ENCODE measurements around the gene PTPRU. TPM values are rescaled to one million over a fixed set of nuclear protein-coding genes. Genes with fewer than 3 reads are reported as not detected.

Gene PTPRU
- total RNA-seq, 4 donors from 2014 or later = 5.6 to 9.7 (median 7.4) TPM

DNA sequence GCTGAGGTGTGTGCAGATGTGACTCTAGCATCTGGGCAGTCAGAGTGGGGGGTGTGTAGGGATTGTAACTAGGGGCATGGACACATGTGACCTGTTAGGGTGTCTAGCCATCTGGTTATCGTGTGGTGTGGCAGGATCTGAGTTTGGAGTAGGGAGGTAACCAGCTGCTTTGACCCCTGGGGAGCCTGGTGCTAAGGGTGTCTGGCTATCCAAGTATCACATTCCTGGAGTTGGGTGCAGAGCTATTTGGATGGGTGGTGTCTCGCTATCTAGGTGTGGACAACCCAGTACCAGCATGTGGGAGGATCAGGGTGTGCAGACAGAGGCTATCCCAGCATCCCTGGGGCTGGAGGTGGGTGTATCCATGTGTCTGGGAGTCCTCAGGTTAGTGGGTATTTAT is 4.7 kb downstream of the PTPRU start:
- TF ChIP-seq POLR2A (IDR thresholded peaks at IDR 0.05) (no peak), EP300 (IDR thresholded peaks at IDR 0.05; ENCODE audit: low read depth) (no peak), POLR2AphosphoS5 (IDR thresholded peaks at IDR 0.05) (no peak)
- TF ChIP-seq, protein P1, sequence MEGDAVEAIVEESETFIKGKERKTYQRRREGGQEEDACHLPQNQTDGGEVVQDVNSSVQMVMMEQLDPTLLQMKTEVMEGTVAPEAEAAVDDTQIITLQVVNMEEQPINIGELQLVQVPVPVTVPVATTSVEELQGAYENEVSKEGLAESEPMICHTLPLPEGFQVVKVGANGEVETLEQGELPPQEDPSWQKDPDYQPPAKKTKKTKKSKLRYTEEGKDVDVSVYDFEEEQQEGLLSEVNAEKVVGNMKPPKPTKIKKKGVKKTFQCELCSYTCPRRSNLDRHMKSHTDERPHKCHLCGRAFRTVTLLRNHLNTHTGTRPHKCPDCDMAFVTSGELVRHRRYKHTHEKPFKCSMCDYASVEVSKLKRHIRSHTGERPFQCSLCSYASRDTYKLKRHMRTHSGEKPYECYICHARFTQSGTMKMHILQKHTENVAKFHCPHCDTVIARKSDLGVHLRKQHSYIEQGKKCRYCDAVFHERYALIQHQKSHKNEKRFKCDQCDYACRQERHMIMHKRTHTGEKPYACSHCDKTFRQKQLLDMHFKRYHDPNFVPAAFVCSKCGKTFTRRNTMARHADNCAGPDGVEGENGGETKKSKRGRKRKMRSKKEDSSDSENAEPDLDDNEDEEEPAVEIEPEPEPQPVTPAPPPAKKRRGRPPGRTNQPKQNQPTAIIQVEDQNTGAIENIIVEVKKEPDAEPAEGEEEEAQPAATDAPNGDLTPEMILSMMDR (IDR thresholded peaks at IDR 0.05) = no peak
- in situ Hi-C loops (cut with MboI; ENCODE audit: low pct_ligation_motif_present in 1 of 4, low pct_unique_long_range_greater_than_20kb in 1 of 4, low sequenced_read_pairs in 3 of 4) (loop anchor here (10.0 to 25.0 kb wide), 5 partner anchors 846 to 1471 kb away; partner anchors contain the start of gene MATN1 (in 1 of the 4)), intact Hi-C loops (cut with DNase I; ENCODE audit: low total_unique reads) (no loop called here)
- peaks cover 4 to 22% (median 18%) of the 10 kb centered on the region in 4 donors for H3K4me1 ChIP-seq
- H3K9me3 ChIP-seq = no peaks in the 10 kb centered on the region
- no peak overlapping the region for H3K27ac ChIP-seq
- no peaks in the 10 kb centered on the region for H3K36me3 ChIP-seq
- no peak overlapping the region for H3K4me3 ChIP-seq
- DNase-seq = no peak
- 79% methylated on average over 2 of the region's 2 CpGs; no CpG with 5 or more reads in 1 of the 2 donors for WGBS, 2 donors (ENCODE audit: low coverage in 1 of 2)
- peaks cover 33% of the 10 kb centered on the region for H3K27me3 ChIP-seq

DNA sequence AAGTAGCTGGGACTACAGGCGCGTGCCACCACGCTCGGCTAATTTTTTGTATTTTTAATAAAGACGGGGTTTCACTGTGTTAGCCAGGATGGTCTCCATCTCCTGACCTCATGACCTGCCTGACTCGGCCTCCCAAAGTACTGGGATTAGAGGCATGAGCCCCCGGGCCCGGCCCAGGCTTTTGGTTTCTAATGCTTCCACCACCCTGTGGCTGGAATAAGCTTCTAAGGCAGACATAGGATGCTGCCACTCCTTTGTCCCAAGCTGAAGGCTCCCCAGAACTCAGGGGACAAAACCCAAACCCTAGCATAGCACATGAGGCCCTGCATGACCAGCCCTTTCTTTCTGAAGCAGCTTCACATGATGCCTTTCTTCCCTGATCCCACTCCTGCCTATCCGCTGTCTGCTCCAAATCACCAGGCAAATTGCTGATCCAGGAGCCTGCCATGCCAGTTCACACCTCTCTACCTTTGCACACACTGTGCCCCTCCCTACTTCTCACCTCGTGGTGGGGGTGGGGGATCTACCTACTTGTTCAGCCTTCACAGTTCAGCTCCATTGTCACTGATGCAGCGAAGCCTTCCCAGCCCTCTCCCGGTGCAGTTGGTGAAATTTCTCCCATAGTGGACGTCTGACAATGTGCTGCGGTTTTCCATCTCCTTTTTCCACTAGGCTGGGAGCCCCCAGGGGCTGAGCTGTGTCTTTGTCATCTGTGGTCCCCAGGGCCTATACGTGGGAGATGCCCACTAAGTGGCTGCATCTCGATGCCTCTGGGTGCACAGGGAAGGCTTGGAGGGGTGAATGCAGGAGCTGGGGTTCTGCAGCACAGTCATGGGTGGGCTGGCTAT is 6.9 kb downstream of the PTPRU start:
- no peaks in the 10 kb centered on the region for H3K9me3 ChIP-seq
- H3K27me3 ChIP-seq = peaks cover 18% of the 10 kb centered on the region
- intact Hi-C loops (cut with DNase I; ENCODE audit: low total_unique reads) (no loop called here), in situ Hi-C loops (cut with MboI; ENCODE audit: low pct_ligation_motif_present in 1 of 4, low pct_unique_long_range_greater_than_20kb in 1 of 4, low sequenced_read_pairs in 3 of 4) (loop anchor here (10.0 to 25.0 kb wide), 5 partner anchors 844 to 1469 kb away; partner anchors contain the start of gene MATN1 (in 1 of the 4))
- TF ChIP-seq EP300 (IDR thresholded peaks at IDR 0.05; ENCODE audit: low read depth) (no peak), POLR2AphosphoS5 (IDR thresholded peaks at IDR 0.05) (no peak), POLR2A (IDR thresholded peaks at IDR 0.05) (no peak)
- TF ChIP-seq, protein P1 (IDR thresholded peaks at IDR 0.05) = no peak
- WGBS, 2 donors (ENCODE audit: low coverage in 1 of 2) = 67 to 79% methylated on average over 6 to 16 of the region's 16 CpGs
- no peak for DNase-seq
- no peaks in the 10 kb centered on the region for H3K36me3 ChIP-seq
- H3K4me3 ChIP-seq = no peak overlapping the region
- H3K27ac ChIP-seq = no peak overlapping the region
- H3K4me1 ChIP-seq = peaks cover 0 to 6% (median 3%) of the 10 kb centered on the region in 4 donors

DNA sequence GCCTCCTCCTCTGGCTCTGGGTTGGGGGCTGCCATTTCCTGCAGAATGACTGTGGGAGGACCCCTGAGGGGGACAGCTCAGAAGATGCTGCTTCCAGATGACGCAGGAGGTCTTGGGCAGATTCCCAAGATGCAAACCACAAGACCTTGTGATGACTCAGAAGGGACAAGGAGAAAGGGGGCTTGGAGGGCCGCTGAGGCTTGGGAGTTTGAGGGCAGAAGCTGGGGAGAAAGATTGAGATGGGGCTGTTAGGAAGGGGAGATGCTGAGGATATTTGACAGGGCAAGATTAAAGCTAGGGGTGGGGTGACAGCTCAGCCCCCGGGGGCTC is 7.5 kb downstream of the PTPRU start:
- H3K36me3 ChIP-seq = no peaks in the 10 kb centered on the region
- intact Hi-C loops (cut with DNase I; ENCODE audit: low total_unique reads) = no loop called here
- H3K27me3 ChIP-seq = peaks cover 12% of the 10 kb centered on the region
- in situ Hi-C loops (cut with MboI; ENCODE audit: low pct_ligation_motif_present in 1 of 4, low pct_unique_long_range_greater_than_20kb in 1 of 4, low sequenced_read_pairs in 3 of 4) = loop anchor here (10.0 to 25.0 kb wide), 5 partner anchors 843 to 1468 kb away; partner anchors contain the start of gene MATN1 (in 1 of the 4)
- WGBS, 2 donors (ENCODE audit: low coverage in 1 of 2) = 60 to 67% methylated on average over 2 to 3 of the region's 3 CpGs
- TF ChIP-seq POLR2A (IDR thresholded peaks at IDR 0.05) = no peak
- TF ChIP-seq, protein P1 (IDR thresholded peaks at IDR 0.05) = no peak
- TF ChIP-seq POLR2AphosphoS5 (IDR thresholded peaks at IDR 0.05) = no peak
- TF ChIP-seq EP300 (IDR thresholded peaks at IDR 0.05; ENCODE audit: low read depth) = no peak
- no peak for DNase-seq
- H3K4me1 ChIP-seq = peaks cover 0 to under 1% (median 0%) of the 10 kb centered on the region in 4 donors
- H3K9me3 ChIP-seq = no peaks in the 10 kb centered on the region
- H3K27ac ChIP-seq = no peak overlapping the region
- no peak overlapping the region for H3K4me3 ChIP-seq

DNA sequence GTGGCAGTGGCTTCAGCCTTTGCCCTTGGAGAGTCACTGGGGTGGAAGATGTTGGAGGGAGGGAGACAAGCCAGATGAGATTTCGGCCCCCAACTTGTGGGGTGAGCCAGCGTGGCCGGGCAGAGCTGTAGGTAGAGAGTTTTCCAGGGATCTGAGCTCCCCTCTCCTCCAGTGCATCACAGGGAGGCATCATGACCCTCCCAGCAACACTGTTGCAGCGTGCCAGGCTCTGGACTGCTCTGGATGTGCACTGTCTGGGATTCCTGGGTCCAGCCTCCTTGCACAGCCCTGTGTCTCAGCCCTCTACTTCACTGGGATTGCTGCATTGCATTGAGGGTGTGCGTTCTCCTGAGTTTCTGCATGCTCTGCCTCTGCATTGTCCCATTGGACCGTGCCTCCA is 8.9 kb downstream of the PTPRU start:
- H3K4me3 ChIP-seq = no peak overlapping the region
- H3K4me1 ChIP-seq = no peaks in the 10 kb centered on the region
- in situ Hi-C loops (cut with MboI; ENCODE audit: low pct_ligation_motif_present in 1 of 4, low pct_unique_long_range_greater_than_20kb in 1 of 4, low sequenced_read_pairs in 3 of 4) (loop anchor here (10.0 to 25.0 kb wide), 5 partner anchors 842 to 1467 kb away; partner anchors contain the start of gene MATN1 (in 1 of the 4)), intact Hi-C loops (cut with DNase I; ENCODE audit: low total_unique reads) (no loop called here)
- H3K9me3 ChIP-seq = no peaks in the 10 kb centered on the region
- 75% methylated on average over 6 of the region's 6 CpGs; no CpG with 5 or more reads in 1 of the 2 donors for WGBS, 2 donors (ENCODE audit: low coverage in 1 of 2)
- no peaks in the 10 kb centered on the region for H3K27me3 ChIP-seq
- H3K36me3 ChIP-seq = no peaks in the 10 kb centered on the region
- DNase-seq = no peak
- TF ChIP-seq EP300 (IDR thresholded peaks at IDR 0.05; ENCODE audit: low read depth) (no peak), POLR2AphosphoS5 (IDR thresholded peaks at IDR 0.05) (no peak), POLR2A (IDR thresholded peaks at IDR 0.05) (no peak)
- TF ChIP-seq, protein P1 (IDR thresholded peaks at IDR 0.05) = no peak
- H3K27ac ChIP-seq = no peak overlapping the region

All from transverse colon (tissue), 4 donors.